GM18511 (cell line): ENCODE results near the gene CHST6.
"Not testable (repeated sequence)": the region's sequence is repeated elsewhere in the genome, so short reads cannot be mapped to it uniquely, and the experiment has no call there.

Experiments used
- ATAC-seq: cut with Tn5 transposase; IDR thresholded peaks from one replicate; pipeline ENCODE4 v1.9.1; 2021; ENCODE audit warnings: mild to moderate bottlenecking, moderate library complexity; ENCODE audit not compliant: unreplicated experiment

Gene CHST6

DNA sequence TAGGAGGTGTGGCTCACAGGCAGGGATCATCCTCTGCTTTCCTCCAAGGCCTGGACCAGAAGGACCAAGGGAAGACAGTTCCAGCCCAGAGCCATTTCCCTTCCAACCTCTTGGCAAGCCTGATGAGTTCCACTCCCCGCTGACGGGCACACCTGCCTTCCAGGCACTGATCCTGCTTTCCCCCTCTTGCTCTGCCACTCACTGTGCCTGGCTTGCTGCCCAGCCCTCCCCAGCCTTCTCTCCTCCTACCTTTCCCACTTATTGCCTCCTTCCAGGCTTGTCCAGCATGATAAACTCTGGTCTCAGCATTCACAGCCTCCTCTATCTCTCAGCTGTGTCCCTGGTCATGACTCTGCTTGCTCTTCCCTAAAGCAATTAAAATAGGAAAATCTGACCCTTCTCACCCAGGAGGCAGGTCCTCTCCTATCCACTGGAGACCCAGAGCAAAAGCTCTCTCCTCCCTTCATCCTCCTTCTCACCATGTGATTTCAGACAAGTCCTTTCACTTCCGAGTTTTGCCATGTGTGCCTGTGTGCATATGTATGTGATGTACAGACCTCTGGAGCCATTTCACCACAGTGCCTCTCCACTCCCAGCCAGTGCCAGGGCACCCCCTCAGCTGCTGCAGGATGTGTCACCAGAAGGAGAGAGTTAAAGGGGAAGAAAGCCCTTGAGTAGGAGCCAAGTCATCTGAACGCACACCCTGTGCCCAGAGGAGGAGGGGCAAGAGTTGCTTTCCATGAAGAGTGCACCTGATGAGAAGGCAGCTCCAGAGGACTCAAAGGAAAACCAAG, 17.4 kb downstream of the CHST6 start:
- no peak for ATAC-seq

DNA sequence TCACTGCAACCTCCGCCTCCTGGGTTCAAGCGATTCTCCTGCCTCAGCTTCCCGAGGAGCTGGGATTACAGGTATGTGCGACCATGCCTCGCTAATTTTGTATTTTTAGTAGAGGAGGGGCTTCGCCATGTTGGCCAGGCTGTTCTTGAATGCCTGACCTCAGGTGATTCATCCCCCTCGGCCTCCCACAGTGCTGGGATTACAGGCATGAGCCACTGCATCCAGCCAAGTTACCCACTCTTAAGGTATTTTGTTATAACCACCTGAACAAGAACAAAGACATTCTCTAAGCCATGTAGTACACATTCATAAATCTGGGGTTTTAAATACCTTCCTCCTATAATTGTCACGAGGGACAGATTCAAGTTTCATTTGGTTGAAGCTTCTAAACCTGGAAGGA, 18.4 kb downstream of the CHST6 start:
- no peak for ATAC-seq

DNA sequence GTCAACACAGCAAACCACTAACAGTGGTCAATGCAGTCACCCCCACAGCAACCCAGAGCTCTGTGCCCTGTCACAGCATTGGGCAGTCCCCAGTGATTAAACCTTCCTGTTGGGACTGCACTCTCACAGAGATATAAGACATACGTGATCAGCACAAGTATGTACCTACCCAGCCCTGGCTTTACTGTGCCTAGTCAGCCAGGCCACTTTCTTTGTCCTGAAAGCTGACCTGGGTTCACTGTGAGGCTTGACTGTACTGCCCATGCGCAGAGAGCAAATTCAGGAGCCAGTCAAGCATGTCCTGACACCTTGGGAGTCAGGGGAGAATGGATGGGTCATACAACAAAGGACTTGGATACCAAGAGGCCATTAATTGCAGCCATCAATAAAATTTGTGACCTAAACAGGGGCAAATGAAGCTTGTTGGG, 19.8 kb downstream of the CHST6 start:
- ATAC-seq = no peak

DNA sequence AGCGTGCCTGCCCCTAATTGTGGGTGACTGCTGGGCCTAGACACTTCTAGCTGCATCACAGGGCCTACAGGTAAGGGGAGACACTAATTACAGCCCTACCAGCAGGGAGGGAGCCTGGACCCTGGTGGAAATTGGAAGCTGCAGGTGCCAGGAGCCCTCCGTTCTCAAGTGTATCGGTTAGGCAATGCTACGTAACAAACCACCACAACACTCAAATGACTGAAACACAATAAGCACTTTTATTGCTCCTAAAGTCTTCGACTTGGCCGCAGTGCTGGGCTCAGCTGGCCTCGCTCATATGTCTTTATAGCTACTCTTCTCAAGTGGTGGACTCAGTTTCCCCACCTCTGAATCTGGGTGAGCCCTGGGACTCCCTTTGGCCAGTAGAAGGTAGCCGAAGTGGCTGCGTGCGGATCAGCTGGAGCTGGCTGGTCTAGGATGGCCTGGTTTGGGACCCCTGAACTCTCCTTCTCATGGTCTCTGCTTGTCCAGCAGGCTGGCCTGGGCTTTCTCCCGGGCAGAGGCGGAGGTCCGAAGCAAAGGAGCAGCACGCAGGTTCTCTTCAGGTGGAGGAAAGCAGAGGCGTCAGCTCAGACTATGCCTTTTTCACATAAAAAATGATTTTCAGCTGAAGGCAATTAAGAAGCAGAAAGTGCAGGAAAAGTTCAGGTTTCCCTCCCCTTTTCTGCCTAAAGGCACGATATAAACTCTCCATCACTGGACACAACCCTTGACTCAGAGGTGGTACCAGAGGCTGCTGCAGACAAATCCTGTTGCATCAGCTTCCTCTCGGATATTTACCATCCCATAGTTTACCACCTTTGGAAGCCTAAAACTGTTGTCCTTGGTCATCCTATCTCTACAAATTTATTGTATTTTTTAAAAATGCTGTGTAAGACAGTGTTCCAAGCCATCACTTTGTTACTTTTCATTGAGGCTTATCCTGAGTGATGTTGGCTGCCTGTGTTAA, 22.0 kb downstream of the CHST6 start:
- ATAC-seq = no peak

DNA sequence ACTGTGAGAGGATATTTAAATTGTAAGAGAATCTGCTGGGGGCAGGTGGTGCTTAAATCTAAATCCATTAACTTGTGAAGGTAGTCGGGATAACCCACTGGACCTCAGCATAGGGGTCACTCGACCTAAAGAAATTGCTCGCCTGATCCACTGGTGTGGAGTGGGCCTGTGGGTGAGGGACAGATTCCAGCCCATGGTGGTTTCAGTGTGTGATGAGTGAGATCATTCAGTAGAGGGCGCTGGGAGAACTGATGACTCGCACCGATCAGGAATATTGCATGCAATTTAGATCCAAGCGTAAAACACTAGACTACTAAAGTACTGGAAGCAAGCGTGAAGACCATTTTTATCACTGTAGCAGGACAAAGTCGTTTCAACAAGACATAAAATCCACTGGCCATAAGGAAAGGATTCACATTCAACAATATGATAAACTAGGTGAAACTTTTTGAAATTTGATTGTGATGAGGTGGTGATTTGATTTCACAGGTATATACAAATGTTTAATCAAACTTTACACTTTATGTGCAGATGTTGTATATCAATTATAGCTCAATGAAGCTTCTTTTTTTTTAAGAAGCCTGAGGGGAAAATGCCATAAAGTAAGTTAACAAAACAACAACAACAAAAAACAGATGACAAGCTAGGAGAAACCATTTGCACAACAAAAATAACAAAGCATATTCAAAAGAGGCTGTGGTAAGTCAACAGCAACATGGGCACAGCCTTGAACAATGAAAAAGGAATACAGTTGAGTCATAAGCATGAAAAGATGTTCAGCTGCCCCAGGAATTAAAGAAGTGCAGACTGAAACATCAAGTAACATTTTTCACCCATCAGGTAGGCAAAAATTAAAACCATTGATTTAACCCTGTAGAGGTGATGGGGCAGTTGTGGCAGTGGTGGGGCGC, 23.3 kb downstream of the CHST6 start:
- ATAC-seq = peak; percentile 88

DNA sequence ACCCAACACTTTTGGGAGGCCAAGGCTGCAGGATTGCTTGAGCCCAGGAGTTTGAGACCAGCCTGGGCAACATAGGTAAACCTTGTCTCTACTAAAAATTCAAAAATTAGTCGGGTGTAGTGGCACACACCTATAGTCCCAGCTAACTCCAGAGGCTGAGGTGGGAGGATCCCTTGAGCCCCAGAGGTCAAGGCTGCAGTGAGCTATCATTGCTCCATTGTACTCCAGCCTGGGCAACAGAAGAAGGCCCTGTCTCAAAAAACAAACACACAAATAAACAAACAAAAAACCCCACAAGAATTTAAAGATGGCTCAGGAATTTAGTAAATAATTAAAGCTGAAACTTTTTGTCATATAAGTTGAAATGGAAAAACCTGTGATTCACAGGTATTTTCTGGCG, 28.5 kb downstream of the CHST6 start:
- no peak for ATAC-seq

DNA sequence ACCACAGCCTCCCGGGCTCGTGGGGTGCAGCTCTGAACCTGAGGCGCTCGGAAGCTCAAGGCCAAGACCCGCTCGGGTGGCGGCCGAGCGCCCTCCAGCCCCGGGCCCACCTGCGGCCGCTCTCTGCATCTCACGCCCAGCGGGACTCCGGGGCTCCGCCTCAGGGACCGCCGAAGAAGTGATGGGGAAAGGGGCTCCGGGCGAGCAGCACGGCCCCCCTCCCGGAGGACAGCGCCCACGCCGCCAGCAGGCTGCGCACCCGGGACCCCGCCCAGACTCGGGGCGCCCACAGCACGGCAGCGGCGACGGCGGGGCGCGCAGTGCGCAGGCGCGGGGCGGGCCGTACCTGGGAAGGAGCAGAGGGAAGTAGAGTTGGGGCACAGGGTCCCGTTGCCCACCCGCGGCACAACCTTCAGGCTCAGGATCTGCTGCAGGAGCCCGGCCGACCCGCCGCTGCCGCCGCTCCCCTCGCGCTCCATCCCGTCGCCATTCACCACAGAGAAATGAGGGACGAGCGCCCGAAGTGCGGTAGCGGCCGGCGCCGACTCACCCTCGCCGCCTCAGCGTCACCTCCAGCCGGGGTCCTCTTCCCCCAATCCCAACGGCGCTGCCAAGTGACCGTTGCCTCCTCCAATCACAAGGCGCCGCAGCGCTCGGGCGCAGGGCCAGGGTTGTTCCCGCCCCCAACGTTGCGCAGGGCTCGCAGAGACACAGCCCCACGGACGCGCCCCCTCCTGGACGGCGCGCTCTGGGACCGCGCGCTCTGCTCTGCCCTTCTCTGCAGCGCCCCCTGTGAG, 30.9 kb downstream of the CHST6 start, which contains the start of gene TMEM170A:
TMEM170A (minus strand) TSS at position 568 of the 797 bp plus-strand sequence; CDS start at position 479, 89 bp downstream.
- peak; percentile 90 for ATAC-seq

DNA sequence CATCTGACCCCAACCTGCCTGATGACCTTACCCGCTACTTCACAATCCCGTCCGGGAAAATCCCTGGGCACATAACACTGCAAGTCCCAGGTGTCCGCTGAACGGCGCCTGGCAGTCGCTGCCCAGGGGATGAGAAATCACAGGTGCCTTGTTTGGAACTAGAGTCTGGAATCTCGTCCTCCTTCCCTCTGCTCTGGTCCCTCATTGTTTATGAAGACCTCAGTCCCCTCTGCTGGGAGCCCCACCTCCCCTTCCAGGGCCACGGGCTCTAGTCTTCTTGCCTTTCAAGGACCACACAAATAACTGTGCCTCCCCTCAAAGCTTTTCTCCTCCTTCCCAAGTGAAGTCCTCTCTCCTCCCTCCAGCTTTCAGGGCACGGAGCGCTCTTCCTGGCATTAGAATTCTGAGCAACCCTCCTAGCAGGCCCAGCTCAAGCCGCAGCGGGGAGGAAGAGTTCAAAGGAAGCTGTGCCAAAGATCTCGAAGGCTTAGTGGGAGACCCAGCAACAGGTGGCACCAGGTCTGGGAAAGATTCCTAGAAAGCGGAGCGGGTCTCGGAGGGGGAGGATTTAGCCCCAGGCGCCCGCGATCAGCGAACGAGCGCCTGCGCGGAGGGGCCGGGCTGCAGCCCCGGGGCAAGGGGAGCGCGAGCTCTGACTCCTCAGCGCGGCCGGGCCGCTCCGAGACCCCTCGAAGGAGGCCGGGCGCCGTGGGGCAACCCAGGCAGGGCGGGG, 31.7 kb downstream of the CHST6 start:
- ATAC-seq = peak; percentile 21

DNA sequence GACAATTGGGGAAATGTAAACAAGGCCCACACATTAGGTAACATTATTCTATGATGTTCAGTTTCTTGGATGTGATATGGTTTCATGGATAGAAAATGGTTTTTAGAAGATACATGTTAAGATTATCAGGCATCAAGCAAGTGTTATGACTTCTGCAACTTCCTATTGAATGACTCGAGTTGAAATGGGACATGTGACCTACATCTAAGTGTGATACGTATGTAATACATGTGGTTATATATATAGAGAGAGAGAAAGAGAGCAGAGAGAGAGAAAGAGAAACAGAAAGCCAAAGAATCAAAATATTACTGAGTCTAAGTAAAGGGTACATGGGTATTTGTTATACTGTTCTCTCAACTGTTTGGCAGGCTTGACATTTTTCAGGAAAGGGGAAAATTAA, 32.4 kb downstream of the CHST6 start:
- peak; percentile 19 for ATAC-seq

DNA sequence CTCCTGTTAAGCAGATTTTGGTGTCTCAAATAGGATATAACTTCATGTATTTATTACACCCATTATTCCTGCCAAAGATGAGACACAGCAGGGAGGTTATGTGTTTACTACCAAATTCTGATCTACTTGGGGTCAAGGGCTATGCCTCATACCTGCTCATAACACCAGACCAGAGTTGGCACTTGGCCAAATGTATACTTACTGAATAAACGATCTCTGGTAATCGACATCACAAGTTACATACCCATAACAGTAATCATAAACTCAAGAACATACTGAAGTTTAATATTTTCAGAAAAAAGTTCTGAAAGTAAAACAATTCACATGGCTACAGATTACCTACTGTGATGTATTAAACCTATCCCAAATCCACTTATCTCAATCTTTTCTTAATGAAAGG, 33.7 kb downstream of the CHST6 start:
- ATAC-seq = no peak

DNA sequence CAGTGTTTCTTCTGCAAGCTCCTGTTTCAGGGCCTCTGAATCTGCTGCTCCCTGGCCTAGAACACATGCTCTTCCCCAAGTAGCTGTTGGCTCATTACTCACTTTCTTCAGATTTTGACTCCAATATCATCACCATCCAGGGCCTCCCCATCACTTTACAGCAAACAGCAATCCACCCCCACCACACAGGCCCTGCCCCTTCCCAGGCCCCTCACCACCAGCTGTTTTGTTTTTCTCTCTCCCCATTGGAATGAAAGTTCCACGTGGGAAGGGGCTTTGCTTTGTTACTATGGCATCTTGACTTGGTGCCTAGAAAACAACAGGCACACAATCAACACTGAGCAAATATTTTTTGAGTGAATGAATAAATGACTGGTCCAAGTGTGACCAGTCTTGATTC, 34.8 kb downstream of the CHST6 start:
- no peak for ATAC-seq

DNA sequence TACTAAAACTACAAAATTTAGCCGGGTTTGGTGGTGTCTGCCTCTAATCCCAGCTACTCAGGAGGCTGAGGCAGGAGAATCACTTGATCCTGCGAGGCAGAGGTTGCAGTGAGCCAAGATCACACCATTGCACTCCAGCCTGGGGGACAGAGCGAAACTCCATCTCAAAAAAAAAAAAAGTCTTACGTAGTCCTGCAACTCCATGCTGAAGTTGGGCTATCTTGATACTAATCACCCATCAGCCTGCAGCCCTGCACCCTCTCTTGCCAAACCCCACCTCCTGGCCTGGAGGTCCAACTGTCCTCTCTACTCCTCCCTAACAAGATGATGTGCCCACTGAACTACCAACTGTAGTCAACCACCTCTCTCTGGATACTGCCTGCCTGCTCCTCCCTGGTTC, 35.5 kb downstream of the CHST6 start:
- no peak for ATAC-seq

DNA sequence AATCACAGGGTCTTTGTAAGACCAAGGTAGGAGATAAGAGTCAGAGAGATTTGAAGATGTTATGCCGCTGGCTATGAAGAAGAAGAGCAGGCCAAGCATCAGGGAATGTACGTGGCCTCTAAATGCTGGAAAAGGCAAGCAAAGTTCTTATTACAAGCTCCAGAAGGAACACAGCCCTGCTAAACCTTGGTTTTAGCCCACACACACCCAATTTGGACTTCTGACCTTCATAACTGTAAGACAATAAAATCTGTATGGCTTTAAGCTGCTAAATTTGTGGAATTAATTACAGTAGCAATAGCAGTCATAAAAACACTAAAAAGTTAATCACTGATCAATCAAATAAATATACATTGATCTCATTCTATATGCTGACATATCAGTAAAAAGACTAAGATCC, 36.8 kb downstream of the CHST6 start:
- no peak for ATAC-seq

DNA sequence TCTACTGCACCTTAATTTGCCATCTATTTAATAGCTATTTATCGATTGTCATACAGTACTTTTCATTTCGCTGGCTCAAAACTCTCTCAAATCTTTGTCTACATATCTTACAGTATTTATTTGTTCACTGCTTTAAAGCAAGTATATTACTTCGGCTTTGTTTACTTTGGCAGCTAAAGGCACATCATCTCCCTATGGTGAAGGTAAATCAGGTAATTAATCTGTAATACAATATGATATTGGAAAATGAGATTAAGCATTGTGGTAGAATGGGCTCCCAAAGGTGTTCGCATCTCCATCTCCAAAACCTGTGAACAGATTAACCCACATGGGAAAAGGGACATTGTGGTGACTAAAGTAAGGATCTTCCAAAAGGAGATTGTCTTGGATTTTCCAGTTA, 37.2 kb downstream of the CHST6 start:
- no peak for ATAC-seq

DNA sequence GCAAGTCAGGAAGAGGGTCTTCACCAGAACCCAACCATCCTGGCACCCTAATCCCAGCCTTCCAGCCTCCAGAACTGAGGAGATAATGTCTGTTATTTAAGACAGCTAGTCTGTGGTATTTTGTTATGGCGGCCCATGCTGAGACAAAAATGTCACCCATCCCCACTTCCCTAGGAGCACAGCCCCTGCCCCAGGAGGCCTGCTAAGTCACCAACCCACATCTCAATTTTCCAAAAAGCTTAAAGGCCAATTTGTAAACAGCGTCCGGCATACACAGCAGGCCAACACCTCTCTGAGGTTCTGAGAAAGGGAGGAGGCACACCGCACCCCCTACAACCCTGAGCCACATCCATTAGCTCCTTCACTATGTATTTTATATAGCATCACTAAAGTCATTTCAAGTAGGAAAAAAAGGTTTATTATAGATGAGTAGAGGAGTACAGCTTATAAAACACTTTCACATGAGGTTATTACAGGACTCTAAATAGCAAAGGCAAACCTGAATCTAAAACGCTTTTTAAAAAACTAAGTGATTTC, 37.7 kb downstream of the CHST6 start:
- ATAC-seq = no peak

DNA sequence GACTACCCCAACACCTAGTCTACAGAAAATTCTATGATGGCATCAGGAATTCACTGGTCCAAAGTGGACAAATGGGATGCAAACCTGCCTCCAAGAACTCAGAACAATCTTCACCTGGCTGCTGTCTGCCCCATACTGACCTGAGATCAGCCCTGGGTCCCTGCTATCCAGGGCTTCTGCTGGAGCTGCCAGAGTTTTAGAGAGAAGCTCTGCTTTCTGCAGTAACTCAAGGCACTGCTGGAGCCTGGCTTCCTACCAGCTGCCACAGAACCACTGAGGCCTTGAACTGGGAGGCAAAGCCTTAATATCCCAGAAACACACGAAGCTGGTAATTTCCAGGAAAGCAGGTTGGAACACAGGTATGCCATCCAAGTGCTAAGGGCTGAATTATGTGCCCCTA, 38.3 kb downstream of the CHST6 start:
- no peak for ATAC-seq

DNA sequence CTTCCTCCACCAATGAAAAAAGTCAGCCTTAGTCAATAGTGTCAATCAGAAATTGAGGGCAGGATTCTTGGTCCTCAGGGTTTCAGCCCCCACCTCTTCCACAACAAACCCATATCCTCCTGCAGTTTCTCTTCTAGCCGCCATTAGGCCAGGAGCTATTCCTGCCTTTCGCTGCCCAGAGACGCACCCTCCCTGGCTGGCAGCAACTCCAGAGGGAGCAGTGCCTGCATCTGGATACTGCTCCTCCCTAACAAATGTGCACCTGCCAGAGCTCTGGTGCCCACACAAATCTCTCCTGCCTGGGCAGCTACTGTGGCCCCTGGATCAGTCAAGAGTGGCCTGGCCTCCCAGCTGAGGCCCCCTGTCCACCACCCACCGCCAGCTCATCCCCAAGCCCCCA, 38.8 kb downstream of the CHST6 start:
- ATAC-seq = not testable (repeated sequence)

DNA sequence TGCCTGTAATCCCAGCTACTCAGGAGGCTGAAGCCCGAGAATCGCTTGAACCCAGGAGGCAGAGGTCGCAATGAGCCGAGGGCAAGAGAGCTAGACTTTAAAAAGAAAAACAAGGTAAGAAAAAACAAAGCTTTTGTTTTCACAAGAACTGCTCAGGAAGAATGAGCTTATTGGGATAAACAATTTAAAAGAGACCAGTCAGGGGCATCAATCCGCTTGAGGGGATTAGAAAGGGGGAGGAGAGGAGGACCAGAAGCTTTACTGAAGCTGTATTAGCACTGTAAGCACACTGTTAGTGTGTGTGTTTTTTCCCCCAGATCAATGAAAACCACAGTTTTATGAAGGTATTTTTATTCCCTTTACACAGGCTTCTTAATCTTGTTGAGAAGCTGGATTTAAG, 39.6 kb downstream of the CHST6 start:
- ATAC-seq = no peak
